Caco-2 (cell line): Measurements from ENCODE around the gene CCN5. TPM values are rescaled to one million over a fixed set of nuclear protein-coding genes. Genes with fewer than 3 reads are reported as not detected.

ENCODE experiments used
- BruUV-seq: library from RNA; stranded (reverse); fragments of 400-500 nt; replicated peaks from 2 replicates; lab custom pipeline; 2021; lab: Mats Ljungman, UMichigan
- CTCF ChIA-PET: fragments of 300-600 bp; sonication (Branson Sonifier 250); formaldehyde crosslinking; loops from one replicate; lab custom pipeline; 2022; ENCODE audit warnings: antibody characterized with exemption; lab: Charles Lee
- POLR2A ChIA-PET: fragments of 300-600 bp; sonication (Branson Sonifier 250); formaldehyde crosslinking; loops from one replicate; lab custom pipeline; 2022; ENCODE audit warnings: antibody characterized with exemption; lab: Charles Lee
- DNase-seq, 2 experiments: peaks; one replicate each; pipeline versions ENCODE4 v3.0.0 to v3.0.0-alpha.2; 2020 to 2022
- H3K27me3 ChIP-seq: replicated peaks from 2 replicates; pipeline ENCODE4 v1.6.0; 2011; ENCODE audit warnings: low read length; ENCODE audit not compliant: control insufficient read depth, insufficient read depth
- H3K36me3 ChIP-seq: 2 replicates; pipeline ENCODE4 v1.5.1; 2011; ENCODE audit warnings: low read length; ENCODE audit not compliant: control insufficient read depth, insufficient read depth
- H3K4me1 ChIP-seq: fragments of 250-450 bp; sonication (Bioruptor Pico); 2 replicates; pipeline ENCODE4 v1.5.1; 2020; ENCODE audit warnings: mild to moderate bottlenecking
- H3K4me3 ChIP-seq: 2 replicates; pipeline ENCODE4 v1.5.1; 2011; ENCODE audit warnings: low read depth, mild to moderate bottlenecking, control low read depth, low read length
- H3K9me3 ChIP-seq: fragments of 250-450 bp; sonication (Bioruptor Pico); 2 replicates; pipeline ENCODE4 v1.5.1; 2020; ENCODE audit warnings: mild to moderate bottlenecking, moderate library complexity
- H3K27ac Mint-ChIP-seq: one replicate; pipeline ENCODE4 v1.8.0; 2022; ENCODE audit warnings: mixed read lengths; ENCODE audit not compliant: unreplicated experiment
- H3K27me3 Mint-ChIP-seq: one replicate; pipeline ENCODE4 v1.8.0; 2022; ENCODE audit warnings: mixed read lengths; ENCODE audit not compliant: insufficient read depth, unreplicated experiment
- H3K36me3 Mint-ChIP-seq: one replicate; pipeline ENCODE4 v1.8.0; 2022; ENCODE audit warnings: mild to moderate bottlenecking, mixed read lengths; ENCODE audit not compliant: insufficient read depth, unreplicated experiment
- H3K4me1 Mint-ChIP-seq: one replicate; pipeline ENCODE4 v1.8.0; 2022; ENCODE audit warnings: low read depth, mixed read lengths; ENCODE audit not compliant: unreplicated experiment
- H3K4me3 Mint-ChIP-seq: one replicate; pipeline ENCODE4 v1.8.0; 2022; ENCODE audit warnings: mild to moderate bottlenecking, moderate library complexity, mixed read lengths; ENCODE audit not compliant: unreplicated experiment
- H3K9me3 Mint-ChIP-seq: one replicate; pipeline ENCODE4 v1.8.0; 2022; ENCODE audit warnings: mixed read lengths; ENCODE audit not compliant: unreplicated experiment
- CTCF ChIP-seq, 2 experiments: fragments of 200-600 bp in 1 of 2; IDR thresholded peaks; 1 replicate in 1 of 2; 2 replicates in 1 of 2; pipeline versions ENCODE4 v1.5.1 to v1.8.0; 2011 to 2022; ENCODE audit warnings: antibody characterized with exemption in 1 of 2, control low read depth in 1 of 2, inconsistent platforms in 1 of 2, low read depth in 1 of 2, low read length in 1 of 2, mild to moderate bottlenecking in 1 of 2, moderate library complexity in 1 of 2; ENCODE audit not compliant: insufficient read depth in 1 of 2, severe bottlenecking in 1 of 2, unreplicated experiment in 1 of 2
- intact Hi-C: fragments of 100-400 bp; cut with micrococcal nuclease; formaldehyde crosslinking; loops from one replicate; pipeline ENCODE4 v1.10.0; 2022; ENCODE audit not compliant: unreplicated experiment
- total RNA-seq: library from RNA; stranded (reverse); gene quantifications from 2 replicates; pipeline ENCODE4 v1.2.3, GENCODE V29; 2022

Gene CCN5
- total RNA-seq, 1 experiment from 2014 or later, result not detected

DNA sequence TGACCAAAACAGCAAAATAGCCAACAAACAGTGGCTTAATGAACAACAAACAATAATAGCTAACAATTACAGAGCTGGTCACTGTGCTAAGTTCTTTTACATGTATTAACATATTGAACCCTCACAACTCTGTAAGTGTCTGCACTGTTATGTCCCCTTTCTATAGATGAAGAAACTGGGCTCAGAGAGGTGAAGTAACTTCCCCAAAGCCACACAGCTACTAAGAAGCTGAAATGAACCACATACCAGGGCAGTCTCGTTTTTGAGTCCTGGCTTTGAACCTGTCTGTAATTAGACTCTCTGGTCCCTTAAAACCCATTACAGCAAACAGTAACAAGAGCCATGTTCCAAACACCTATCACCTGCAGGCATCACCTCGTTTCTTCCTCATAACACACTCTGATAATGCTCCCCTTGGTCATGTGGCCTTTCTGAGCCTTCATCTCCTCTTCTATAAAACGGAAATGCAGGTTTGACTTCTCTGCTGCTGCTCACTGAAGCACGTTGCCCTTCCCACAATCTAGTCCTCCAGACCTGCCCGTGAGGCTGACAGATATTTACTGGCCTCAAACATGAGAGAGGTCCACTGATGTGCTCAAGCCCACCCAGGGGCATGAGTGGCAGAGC, 53.8 kb downstream of the CCN5 start:
- no peak for TF ChIP-seq CTCF (IDR thresholded peaks at IDR 0.05; ENCODE audit: insufficient read depth in 1 of 2, low read depth in 1 of 2, low read length in 1 of 2, severe bottlenecking in 1 of 2, unreplicated experiment in 1 of 2)
- no peaks in the 10 kb centered on the region for H3K36me3 Mint-ChIP-seq
- POLR2A ChIA-PET, result no interaction called here
- H3K9me3 Mint-ChIP-seq, result no peaks in the 10 kb centered on the region
- Histone ChIP-seq H3K9me3 (no peaks in the 10 kb centered on the region), H3K36me3 (no peaks in the 10 kb centered on the region), H3K4me3 (no peak overlapping the region), H3K4me1 (no peaks in the 10 kb centered on the region), H3K27me3 (no peaks in the 10 kb centered on the region; the same call in 1 of the 2 replicates)
- DNase-seq, result no peak
- no peak overlapping the region for H3K4me3 Mint-ChIP-seq
- no TSS peak for BruUV-seq
- peaks cover 18% of the 10 kb centered on the region for H3K27me3 Mint-ChIP-seq
- H3K27ac Mint-ChIP-seq, result no peak overlapping the region
- no peaks in the 10 kb centered on the region for H3K4me1 Mint-ChIP-seq
- CTCF ChIA-PET, result interaction anchor here (1.3 kb wide), 1 partner anchor 21 kb away, joined by 5 read pairs; no protein-coding TSS in a partner anchor
- intact Hi-C loops, result no loop called here

GRCh38 chr20:44769481-44769863, 54.3 kb downstream of the CCN5 start:
- H3K9me3 ChIP-seq, result no peaks in the 10 kb centered on the region
- no peak overlapping the region for H3K27ac Mint-ChIP-seq
- POLR2A ChIA-PET, result no interaction called here
- H3K4me3 Mint-ChIP-seq, result no peak overlapping the region
- intact Hi-C loops, result no loop called here
- no TSS peak for BruUV-seq
- no peaks in the 10 kb centered on the region for H3K36me3 ChIP-seq
- DNase-seq, result no peak
- H3K4me3 ChIP-seq, result no peak overlapping the region
- H3K36me3 Mint-ChIP-seq, result no peaks in the 10 kb centered on the region
- no peaks in the 10 kb centered on the region for H3K4me1 Mint-ChIP-seq
- no peak for TF ChIP-seq CTCF (IDR thresholded peaks at IDR 0.05; ENCODE audit: insufficient read depth in 1 of 2, low read depth in 1 of 2, low read length in 1 of 2, severe bottlenecking in 1 of 2, unreplicated experiment in 1 of 2)
- no peaks in the 10 kb centered on the region for H3K9me3 Mint-ChIP-seq
- peaks cover 18% of the 10 kb centered on the region for H3K27me3 Mint-ChIP-seq
- CTCF ChIA-PET, result no interaction called here
- no peaks in the 10 kb centered on the region for H3K4me1 ChIP-seq
- no peaks in the 10 kb centered on the region; the same call in 1 of the 2 replicates for H3K27me3 ChIP-seq

DNA sequence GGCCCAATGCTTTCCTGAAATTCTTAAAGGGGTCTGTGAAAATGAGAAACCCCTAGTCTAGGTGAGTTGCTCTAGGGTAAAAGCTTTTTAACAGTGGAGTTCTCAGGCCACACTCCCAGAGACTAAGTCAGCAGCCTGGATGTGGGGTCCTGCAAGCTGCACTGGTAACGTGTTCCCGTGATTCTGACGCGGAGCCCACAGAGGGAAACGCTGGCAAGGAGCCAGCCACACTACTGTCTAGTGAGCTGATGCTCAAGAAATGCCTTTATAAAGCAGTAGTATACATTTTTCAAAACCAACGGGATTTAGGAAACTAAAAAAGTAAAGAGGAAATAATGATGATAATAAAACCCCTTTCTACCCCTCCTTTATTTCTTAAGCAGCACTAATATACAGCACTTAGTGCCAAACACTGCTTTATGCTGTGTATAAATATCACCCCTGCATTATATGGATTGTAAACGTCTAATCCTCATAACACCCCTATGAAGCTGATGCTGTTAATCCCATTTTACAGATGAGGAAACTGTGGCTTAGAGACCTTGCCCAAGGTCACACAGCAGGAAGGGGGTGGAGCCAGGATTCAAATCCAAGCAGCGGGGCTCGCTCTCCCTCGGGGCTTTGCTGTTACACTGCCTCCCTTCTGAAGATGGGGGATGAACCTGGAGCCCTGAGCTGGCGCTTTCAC, 55.5 kb downstream of the CCN5 start:
- CTCF ChIA-PET, result interaction anchor here (0.5 kb wide), 1 partner anchor 15 kb away, joined by 4 read pairs; no protein-coding TSS in a partner anchor
- no TSS peak for BruUV-seq
- H3K27me3 Mint-ChIP-seq, result peaks cover 17% of the 10 kb centered on the region
- intact Hi-C loops, result no loop called here
- no peak overlapping the region for H3K27ac Mint-ChIP-seq
- H3K4me3 Mint-ChIP-seq, result no peak overlapping the region
- H3K27me3 ChIP-seq, result no peaks in the 10 kb centered on the region; the same call in 1 of the 2 replicates
- H3K36me3 ChIP-seq, result no peaks in the 10 kb centered on the region
- TF ChIP-seq CTCF (IDR thresholded peaks at IDR 0.05; ENCODE audit: insufficient read depth in 1 of 2, low read depth in 1 of 2, low read length in 1 of 2, severe bottlenecking in 1 of 2, unreplicated experiment in 1 of 2), result no peak
- DNase-seq, result peak in 1 of 2 experiments; percentile 38
- H3K9me3 ChIP-seq, result no peaks in the 10 kb centered on the region
- H3K4me3 ChIP-seq, result no peak overlapping the region
- H3K36me3 Mint-ChIP-seq, result no peaks in the 10 kb centered on the region
- no peaks in the 10 kb centered on the region for H3K9me3 Mint-ChIP-seq
- H3K4me1 Mint-ChIP-seq, result no peaks in the 10 kb centered on the region
- POLR2A ChIA-PET, result no interaction called here
- no peaks in the 10 kb centered on the region for H3K4me1 ChIP-seq
